ENCODE results near the gene CXCL14.

The CXCL14 gene

DNA sequence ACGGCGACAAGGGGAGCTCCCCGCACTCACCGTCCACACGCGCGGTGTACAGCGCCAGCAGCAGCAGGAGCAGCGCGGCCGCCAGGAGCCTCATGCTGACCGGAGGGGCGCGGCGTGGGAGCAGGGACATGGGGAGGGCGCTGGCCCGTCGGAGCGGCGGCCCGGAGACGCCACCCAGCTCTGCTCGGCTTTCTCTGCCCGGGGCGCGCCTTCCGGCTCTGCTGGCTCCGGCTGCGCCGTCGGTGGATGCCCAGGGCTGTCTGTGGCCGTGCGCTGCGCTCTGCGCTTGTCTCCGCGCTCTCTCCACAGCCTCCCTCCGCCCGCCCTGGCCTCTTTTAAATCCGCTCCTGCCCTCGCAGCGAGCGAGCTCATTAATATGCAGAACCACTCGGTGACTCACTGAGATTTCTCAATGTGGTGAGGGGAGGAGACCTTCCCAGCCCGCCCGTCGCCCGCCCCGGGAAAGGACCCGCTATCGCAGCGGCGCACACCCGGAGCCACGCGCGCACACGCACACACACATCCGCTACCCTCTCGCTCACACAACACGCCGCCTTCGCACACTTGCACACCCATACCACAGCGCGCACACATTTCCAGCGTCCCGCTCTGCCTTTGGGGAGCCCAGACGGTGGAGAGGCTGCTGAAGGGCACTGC is at the start of gene CXCL14:
Gene CXCL14 (minus strand): TSS at position 307 of the 657 bp plus-strand sequence. CDS start 213 bp downstream, at position 94.
- no peak for DNase-seq

GRCh38 chr5:135626636-135627035 is 47.8 kb upstream of the CXCL14 start:
- no peak for DNase-seq

DNA sequence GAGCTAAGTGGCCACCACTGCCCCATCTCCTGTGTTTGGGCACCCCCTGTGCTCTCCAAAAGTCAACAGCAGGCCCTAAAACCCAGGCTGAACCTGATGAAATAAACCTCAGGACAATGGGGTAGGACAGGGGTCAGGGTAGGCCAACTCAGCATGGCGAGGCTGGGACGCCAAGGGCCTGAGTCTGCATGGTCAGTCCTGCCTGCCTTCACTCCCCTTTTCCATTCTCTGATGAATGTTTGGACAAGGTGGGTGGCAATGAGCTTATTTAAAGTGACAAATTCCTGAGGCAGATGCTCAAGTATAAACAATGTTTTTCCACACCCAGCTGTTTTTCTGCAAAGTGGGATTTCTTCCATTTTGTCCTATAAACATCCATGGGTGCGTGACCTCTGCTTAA is 47.2 kb upstream of the CXCL14 start:
- DNase-seq = no peak

- no peak for DNase-seq
These were observed 46.7 kb upstream of the CXCL14 start for GRCh38 chr5:135625486-135625885.

DNA sequence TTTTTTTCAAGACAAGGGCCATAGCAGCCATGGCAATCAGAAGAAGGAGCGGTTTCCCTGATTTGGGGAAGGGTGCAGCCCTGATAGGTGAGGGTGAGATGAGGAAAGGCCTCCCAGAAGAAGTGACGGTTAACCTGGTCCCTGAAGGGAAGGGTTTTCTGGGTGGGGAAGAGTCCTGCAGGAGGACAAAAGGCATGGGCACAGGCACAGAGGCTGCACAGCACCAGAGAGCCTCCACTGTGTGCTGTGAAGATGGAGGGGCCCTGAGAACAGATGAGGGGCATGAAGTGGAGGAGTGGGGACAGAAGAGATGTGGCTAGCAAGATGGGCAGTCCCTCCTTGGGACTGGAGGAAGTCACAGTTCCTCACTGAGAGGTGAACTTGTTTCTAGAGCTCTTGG is 46.3 kb upstream of the CXCL14 start:
- no peak for DNase-seq

- DNase-seq = no peak
These were observed 44.5 kb upstream of the CXCL14 start for GRCh38 chr5:135623186-135623715.

- no peak for DNase-seq
These were observed 36.9 kb upstream of the CXCL14 start for GRCh38 chr5:135615581-135616260.

- DNase-seq = no peak
These were observed 36.4 kb upstream of the CXCL14 start for GRCh38 chr5:135615171-135615570.

DNA sequence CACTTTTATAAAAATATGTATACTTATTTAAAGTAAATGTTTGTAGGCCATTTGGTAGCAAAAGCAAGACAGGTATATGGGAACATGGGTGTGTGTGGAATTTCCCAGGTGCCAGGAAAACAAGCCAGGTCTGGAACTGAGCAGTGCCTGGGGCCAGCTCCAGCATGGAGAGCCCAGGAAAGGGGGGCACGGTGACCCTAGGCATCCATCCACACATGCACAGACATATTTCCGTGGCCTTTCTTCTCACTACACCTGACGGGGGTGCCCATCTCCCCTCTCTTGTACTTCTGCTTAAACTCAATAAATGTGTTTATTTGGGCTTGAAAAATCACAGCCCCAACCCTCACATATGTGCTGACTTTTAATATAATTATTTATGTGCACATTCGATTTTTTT is 31.2 kb upstream of the CXCL14 start:
- DNase-seq = no peak

- DNase-seq = no peak
These were observed 30.1 kb upstream of the CXCL14 start for GRCh38 chr5:135608761-135609443.

DNA sequence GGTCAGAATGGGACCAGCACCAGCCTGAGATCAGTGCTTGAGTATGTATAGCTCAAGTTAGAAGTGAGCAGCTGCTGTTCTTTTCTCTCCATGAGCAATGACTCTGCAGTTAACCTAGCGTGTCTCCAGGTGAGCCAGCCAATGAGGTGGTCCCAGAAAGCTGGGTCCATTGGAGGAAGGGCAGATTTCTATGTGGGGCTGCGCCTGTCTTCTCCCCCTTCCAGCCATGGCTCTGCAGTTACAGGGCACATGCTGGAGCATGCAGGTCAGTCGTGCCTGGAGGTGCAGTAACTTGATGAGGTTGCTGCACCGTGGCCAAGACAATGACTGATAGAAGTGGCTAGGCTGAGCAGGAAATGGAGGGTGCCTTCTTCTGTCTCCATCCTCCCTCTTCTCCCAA is 29.6 kb upstream of the CXCL14 start:
- no peak for DNase-seq

- DNase-seq = no peak
These were observed 27.6 kb upstream of the CXCL14 start for GRCh38 chr5:135606431-135606830.

- DNase-seq = no peak
These were observed 26.4 kb upstream of the CXCL14 start for GRCh38 chr5:135605221-135605620.

GRCh38 chr5:135604056-135604455 is 25.3 kb upstream of the CXCL14 start:
- no peak for DNase-seq

DNA sequence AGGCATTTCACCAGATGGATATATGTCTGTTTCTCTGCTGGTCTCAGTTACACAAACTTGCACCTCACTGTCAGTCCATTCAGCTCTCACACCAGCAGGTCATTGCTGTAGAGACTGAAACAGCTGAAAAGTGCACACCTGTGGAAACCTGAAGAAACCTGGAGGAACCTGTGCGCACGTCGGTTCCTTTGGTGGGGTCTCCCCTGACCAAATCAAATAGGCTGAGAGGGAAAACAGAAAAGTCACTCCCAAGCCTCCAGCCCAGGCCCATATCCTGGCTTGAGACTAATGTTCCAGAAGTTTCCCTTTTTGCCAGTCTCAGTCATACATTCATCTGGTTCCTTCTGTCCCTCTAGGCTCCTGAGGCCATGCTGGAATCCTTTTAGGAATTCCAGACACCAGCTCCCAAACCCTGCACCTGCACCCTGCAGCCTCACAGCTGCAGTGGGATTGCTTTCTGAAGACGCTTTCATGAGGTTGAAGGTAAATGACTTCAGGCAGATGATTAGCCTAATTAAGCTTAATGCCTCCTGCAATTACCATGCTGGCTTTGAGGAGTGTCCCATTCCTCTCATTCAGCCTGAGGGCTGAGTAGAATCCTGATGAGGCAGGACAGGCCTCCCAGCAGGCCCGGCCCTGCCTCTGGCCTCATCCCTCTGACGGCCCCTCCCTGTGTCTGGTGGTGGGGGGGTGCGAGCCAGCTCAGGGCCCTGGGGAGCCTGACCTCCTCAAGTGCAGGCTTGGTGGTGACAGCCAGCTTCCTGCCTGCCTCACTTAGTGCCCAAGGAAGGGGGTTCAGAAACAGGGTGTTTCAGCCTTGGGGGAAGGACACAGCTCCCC is 24.3 kb upstream of the CXCL14 start:
- no peak for DNase-seq

DNA sequence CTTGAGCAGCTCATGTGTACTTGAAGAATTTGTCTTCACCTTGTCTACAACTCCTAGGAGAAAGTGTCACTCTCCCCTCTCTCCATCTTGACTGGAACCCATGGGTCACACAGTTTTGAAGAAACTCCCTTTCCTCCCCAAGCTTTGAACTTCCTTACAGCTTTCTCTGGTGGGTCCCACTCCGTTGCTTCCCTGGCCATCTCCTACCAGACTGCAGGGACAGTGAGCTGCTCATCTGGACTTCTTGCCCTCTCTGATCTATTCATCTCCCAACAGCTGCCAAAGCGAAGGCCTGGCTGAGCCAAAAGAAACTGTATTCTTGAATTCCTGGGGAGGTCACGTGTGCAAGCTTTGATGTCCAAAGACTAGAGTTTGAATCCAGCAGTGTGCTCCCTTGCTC is 22.7 kb upstream of the CXCL14 start:
- DNase-seq = no peak

DNA sequence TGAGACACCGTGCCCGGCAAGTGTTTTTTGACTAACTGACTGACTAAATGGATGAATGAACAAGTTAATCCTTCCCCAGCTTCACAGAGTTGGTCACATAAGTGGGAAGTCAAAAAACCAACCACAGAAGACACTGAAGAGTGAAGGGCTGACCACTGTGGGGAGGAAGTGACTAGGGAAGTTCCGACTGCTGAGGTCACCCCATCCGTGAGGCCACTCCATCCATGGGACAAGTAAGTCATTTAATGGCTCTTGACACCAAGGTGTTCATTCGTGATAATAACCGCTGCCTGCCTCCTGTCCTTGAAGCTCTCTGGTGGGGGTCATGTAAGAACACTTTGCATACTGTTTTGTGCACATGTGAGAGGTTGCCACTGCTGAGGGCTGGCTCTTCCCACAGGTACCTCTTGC is 22.2 kb upstream of the CXCL14 start:
- DNase-seq = no peak

DNA sequence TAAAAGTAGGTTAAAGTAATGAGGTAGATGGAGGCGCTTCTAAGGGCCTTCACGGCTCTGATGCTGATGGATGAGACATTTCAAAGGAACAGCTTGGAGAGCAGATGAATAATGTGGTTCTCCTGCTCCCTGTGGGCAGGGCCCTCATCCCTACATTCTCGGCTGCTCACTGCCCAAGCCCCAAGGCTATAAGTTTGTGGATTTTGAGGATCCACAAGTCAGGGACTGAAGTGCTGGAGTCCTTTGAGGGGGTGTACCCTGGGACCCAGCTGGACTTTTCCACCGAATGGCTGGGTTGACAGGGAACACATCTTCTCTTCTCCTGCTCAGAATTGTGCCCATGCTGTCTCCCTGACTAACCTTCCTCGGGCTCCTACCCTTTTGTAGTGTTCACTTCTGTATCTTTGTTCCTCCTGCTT is 21.4 kb upstream of the CXCL14 start:
- DNase-seq = no peak

DNA sequence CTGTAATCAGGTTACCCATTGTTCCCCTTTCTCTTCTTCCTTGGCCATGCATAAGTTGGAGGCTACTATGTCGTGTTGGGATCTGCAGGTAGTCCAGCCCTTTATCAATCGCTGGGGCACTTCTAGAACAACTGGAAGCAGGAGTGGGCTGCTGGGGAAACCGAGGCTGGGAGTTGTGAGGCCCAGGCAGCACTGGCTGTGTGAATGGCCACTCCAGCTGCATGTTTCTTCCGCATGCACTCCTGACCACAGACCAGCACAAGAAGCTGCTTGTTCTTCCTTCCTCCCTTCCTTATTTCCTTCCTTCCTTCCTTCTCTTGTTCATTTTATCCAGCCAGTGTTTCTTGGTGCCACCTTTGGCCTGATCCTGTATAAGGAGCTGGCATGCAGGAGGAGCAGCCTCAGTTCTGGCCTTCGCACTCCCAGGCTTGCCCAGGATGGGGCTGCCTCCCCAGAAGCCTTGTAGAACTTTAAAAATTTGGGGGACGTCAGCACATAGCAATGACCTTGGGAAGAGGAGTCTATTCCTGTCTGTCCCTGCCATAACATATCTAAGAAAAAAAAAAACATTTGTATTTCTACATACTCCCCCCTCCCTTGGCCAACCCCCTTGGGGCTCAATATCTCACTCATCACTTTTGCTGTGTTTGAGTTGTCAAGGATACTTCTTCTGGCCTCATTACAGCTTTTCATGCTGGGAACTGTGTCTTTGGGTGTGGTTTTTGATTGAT is 20.8 kb upstream of the CXCL14 start:
- no peak for DNase-seq

GRCh38 chr5:135598691-135599395 is 20.1 kb upstream of the CXCL14 start:
- DNase-seq = no peak

DNA sequence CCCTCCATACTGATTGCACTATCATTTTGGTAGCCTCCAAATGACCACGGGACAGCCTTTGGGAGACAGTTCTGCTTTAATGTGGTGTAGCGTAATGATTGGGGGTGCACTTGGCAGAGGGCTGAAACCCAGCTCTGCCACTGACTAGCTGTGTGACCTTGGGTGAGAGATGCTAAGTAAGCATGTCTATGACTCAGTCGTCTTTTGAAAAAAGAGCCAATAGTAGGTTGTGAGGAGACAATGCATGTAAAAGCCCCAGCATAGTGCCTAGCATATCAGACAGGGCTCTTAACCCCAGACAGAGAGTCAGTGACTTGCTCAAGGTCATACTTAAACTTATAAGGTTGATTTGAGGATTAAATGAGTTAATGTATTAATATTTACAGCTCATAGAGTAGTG is 18.0 kb upstream of the CXCL14 start:
- no peak for DNase-seq
